ENCODE measurements around the gene PTPN20.
A peak's percentile ranks its signal among the peaks of the same experiment; 100 is the strongest.
"Not testable (repeated sequence)": the region's sequence is repeated elsewhere in the genome, so short reads cannot be mapped to it uniquely, and the experiment has no call there.

Gene PTPN20, protein sequence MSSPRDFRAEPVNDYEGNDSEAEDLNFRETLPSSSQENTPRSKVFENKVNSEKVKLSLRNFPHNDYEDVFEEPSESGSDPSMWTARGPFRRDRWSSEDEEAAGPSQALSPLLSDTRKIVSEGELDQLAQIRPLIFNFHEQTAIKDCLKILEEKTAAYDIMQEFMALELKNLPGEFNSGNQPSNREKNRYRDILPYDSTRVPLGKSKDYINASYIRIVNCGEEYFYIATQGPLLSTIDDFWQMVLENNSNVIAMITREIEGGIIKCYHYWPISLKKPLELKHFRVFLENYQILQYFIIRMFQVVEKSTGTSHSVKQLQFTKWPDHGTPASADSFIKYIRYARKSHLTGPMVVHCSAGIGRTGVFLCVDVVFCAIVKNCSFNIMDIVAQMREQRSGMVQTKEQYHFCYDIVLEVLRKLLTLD

DNA sequence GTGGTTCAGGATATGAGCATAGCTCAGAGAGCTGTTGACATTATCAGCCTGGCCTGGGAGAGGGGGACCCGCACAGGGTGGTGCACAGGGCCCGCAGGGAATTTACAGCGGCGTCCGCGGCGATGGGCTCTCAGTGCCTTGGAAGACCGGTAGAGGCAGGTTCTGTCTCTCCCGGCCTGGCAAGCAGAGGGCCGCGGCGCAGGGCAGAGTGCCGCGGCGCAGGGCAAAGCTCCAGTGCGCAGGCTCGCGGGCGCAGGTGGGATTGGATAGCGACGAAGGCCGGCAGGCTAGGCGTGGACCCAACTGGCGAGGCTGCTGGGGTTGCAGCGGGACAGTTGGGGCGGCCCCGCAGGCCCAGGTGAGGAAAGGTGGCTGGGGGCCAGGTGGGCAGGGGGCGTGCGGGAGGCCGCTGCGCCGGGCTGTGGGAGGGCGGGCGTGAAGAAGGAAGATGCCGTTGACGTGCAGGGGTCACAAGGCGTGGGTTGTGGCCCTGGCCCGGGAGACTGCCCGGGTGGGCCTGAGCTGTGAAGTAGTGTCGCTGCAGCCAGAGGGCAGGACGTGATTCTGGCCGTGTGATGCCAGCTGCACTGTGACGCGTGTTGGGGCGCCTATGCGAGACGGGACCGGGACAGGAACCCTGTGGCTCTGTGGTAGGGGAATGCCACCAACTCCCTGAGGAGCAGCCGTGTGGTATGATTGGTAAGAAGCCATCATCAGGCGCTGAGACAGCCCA lies at the start of gene PTPN20:
TSS of gene PTPN20 (plus strand) at position 285 of the 733 bp plus-strand sequence. CDS start 21,072 bp downstream, outside the sequence.
- in situ Hi-C loops (cut with HindIII; ENCODE audit: low pct_ligation_motif_present, low pct_unique_long_range_greater_than_20kb, low sequenced_read_pairs) = not testable (repeated sequence)
- peak; percentile 60 for DNase-seq

GRCh38 chr10:46869716-46870115 lies 41.5 kb upstream of the PTPN20 start:
- DNase-seq; in situ Hi-C loops (cut with HindIII; ENCODE audit: low pct_ligation_motif_present, low pct_unique_long_range_greater_than_20kb, low sequenced_read_pairs): not testable (repeated sequence)

GRCh38 chr10:46871583-46871982 lies 39.6 kb upstream of the PTPN20 start:
- in situ Hi-C loops (cut with HindIII; ENCODE audit: low pct_ligation_motif_present, low pct_unique_long_range_greater_than_20kb, low sequenced_read_pairs); DNase-seq: not testable (repeated sequence)

- in situ Hi-C loops (cut with HindIII; ENCODE audit: low pct_ligation_motif_present, low pct_unique_long_range_greater_than_20kb, low sequenced_read_pairs); DNase-seq: not testable (repeated sequence)
Measured at GRCh38 chr10:46875304-46875703, 35.9 kb upstream of the PTPN20 start.

DNA sequence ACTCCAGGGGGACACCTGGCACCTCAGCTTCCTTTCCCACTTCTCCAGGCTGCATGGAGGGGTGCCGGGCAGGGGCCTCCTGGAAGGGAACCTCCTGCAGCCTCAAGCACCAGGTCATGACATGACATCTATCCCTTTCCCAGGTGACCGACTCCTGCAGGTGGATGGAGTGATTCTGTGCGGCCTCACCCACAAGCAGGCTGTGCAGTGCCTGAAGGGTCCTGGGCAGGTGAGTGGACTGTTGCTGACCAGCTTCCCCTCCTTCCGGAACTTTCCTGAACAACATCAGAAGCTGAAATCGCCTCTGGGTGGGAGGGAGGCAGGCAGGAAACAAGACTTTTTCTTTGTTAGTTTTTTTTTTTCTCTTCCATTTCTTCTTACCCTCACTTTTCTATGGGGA lies 34.5 kb upstream of the PTPN20 start:
- in situ Hi-C loops (cut with HindIII; ENCODE audit: low pct_ligation_motif_present, low pct_unique_long_range_greater_than_20kb, low sequenced_read_pairs); DNase-seq: not testable (repeated sequence)

- DNase-seq; in situ Hi-C loops (cut with HindIII; ENCODE audit: low pct_ligation_motif_present, low pct_unique_long_range_greater_than_20kb, low sequenced_read_pairs): not testable (repeated sequence)
Measured at GRCh38 chr10:46878761-46879160, 32.5 kb upstream of the PTPN20 start.

DNA sequence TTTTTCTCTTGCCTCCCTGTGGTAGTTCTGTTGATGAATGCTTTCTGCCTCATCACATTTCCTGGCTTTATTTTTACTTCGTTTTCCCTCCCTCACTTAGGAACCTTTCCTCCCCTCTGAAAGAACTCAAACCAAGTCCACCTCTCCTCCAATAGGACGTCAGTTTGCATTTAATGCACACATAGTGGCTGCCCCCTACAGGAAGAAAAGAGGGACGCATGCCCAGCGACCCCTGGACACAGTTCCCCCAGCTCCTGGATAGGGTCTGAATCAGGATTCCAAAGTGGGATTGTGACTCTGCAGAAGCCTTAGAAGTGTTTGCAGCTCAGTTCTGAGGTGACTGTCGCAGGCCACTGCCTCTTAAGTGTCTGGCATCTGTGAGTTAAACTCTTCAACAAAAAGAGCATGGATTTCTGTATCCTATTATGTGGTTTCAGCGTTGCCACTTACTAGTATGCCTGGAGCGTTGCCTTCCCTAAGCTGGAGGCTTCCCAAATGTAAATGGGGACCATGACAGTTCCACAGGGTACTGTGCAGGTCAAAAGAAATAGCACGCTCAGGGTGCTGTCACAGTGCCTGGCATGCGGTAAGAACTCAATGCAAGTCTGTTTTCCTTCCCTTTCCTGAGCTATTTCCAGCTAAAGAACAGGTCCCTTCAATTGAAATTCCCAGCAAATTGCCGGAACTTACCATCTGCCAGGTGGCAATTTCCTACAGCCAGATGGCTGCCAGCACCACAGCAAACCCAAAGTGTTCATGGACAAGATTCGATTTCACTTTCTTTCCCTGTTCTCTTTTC lies 20.2 kb upstream of the PTPN20 start:
- in situ Hi-C loops (cut with HindIII; ENCODE audit: low pct_ligation_motif_present, low pct_unique_long_range_greater_than_20kb, low sequenced_read_pairs); DNase-seq: not testable (repeated sequence)

- DNase-seq; in situ Hi-C loops (cut with HindIII; ENCODE audit: low pct_ligation_motif_present, low pct_unique_long_range_greater_than_20kb, low sequenced_read_pairs): not testable (repeated sequence)
Measured at GRCh38 chr10:46896762-46897692, 14.2 kb upstream of the PTPN20 start.

GRCh38 chr10:46901247-46901646 lies 10.0 kb upstream of the PTPN20 start:
- in situ Hi-C loops (cut with HindIII; ENCODE audit: low pct_ligation_motif_present, low pct_unique_long_range_greater_than_20kb, low sequenced_read_pairs); DNase-seq: not testable (repeated sequence)

DNA sequence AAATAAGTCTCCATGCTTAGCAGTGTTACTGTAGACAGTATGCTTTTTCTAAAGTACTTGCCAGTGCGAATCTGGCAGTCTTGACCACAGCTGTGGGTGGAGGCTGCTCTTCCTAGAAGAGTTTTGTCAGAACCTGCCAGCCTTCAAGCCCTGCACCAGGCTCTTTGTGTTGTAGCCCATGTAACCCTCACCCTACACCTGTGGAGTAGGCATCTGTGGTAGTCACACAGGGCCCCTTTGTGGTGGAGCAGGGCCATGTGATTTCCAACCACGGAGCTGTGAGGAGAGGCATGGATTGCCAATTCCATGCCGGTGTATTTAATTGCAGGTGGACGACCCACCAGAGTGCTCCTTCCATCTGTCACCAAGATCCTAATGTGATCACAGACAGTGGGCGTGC lies 7.4 kb upstream of the PTPN20 start:
- DNase-seq; in situ Hi-C loops (cut with HindIII; ENCODE audit: low pct_ligation_motif_present, low pct_unique_long_range_greater_than_20kb, low sequenced_read_pairs): not testable (repeated sequence)

- in situ Hi-C loops (cut with HindIII; ENCODE audit: low pct_ligation_motif_present, low pct_unique_long_range_greater_than_20kb, low sequenced_read_pairs); DNase-seq: not testable (repeated sequence)
Measured at GRCh38 chr10:46906359-46906758, 4.9 kb upstream of the PTPN20 start.

- in situ Hi-C loops (cut with HindIII; ENCODE audit: low pct_ligation_motif_present, low pct_unique_long_range_greater_than_20kb, low sequenced_read_pairs); DNase-seq: not testable (repeated sequence)
Measured at GRCh38 chr10:46907185-46908117, 3.8 kb upstream of the PTPN20 start.

DNA sequence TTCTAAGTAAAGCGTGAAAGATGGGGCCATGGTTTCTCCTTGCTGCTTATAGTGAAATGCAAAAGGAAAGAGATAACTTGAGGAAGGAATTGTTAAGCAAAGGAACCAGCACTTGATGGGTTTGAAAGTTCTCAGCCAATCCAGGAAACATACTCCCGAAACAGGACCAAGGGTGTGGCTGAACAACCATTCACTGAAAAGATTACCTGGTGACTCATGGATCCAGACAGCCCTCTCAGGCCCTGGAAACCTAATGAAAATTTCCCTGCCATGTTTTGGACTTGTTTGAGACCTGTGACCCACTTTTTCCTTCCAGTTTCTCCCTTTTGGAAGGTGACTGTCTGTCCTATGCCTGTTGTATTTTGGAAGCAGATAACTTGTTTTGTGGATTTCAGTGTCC lies 11.3 kb downstream of the PTPN20 start:
- DNase-seq; in situ Hi-C loops (cut with HindIII; ENCODE audit: low pct_ligation_motif_present, low pct_unique_long_range_greater_than_20kb, low sequenced_read_pairs): not testable (repeated sequence)

DNA sequence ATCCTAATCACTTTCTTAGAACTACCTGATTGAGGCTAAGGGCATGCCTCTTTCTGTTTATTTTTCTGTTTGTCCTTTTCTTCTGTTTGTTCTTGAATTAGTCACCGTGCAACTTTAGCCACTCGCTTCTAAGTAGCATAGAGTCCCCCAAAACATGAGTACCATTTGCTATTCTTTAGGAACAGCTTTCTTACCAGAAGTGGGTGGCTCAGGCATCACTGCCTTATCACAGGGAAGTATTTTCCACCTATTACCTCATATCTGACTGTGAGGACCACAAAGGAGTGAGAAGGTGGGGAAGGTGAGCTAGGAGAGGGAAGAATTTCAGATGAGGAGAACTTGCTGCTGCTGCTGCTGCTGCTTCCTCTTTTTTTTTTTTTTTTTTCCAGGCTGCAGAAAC lies 13.9 kb downstream of the PTPN20 start:
- DNase-seq; in situ Hi-C loops (cut with HindIII; ENCODE audit: low pct_ligation_motif_present, low pct_unique_long_range_greater_than_20kb, low sequenced_read_pairs): not testable (repeated sequence)

DNA sequence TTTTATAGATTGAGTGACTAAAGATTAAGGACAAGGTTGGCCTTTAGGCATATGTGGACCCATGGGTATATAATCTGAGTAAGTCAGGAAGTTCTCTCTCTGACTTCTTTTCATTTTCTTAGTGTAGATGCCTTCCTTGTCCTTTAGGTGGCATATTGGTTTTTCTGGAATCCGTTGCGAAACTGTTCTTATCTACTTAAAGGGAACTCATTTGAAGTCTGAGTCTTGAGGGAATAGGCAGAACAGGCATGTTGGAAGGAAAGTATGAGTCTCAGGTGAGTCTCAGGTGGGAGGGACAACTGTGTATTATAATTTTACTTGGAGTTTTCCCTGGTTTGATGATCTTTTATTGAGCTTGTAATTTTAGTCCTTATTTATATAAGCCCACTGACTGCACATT lies 14.6 kb downstream of the PTPN20 start:
- DNase-seq; in situ Hi-C loops (cut with HindIII; ENCODE audit: low pct_ligation_motif_present, low pct_unique_long_range_greater_than_20kb, low sequenced_read_pairs): not testable (repeated sequence)

- DNase-seq; in situ Hi-C loops (cut with HindIII; ENCODE audit: low pct_ligation_motif_present, low pct_unique_long_range_greater_than_20kb, low sequenced_read_pairs): not testable (repeated sequence)
Measured at GRCh38 chr10:46928810-46929209, 17.6 kb downstream of the PTPN20 start.

DNA sequence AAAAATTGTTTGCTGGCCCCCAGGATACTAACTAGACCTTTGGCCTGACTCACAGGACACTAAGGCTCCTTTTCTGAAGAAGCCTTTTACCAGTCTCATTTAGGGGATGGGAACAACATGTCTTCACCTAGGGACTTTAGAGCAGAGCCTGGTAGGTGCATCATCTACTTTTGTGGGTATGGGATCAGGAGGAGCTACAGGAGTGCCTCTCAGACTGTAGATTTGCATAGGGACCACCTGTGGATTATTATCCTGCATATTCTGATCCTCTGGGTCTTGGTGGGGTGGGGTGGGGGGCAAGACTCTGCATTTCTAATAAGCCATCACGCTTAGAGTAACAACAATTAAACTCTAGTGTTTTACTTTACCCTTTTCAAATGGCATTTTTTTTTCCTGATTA lies 21.2 kb downstream of the PTPN20 start:
- DNase-seq; in situ Hi-C loops (cut with HindIII; ENCODE audit: low pct_ligation_motif_present, low pct_unique_long_range_greater_than_20kb, low sequenced_read_pairs): not testable (repeated sequence)
